Measurements from ENCODE around the gene HAL.

The HAL gene

DNA sequence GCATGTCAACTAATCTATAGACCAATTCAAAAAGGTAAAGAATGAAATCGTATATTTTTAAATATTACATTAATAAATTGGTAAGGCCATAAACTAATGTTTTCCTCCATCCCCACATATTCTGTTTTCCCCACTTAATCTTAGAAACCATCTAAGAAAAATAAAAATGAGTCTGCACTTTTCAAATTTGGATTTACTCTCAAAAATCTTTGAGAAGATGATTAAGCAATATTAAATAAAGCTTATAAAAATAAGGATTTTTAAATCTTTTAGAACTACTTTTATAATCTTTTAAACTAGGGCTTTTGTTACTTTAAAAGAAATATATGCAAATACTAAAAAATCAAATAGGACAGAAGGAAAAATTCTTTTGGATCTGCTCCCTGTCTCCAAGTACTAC lies 10.6 kb upstream of the HAL start:
- no peak for DNase-seq

DNA sequence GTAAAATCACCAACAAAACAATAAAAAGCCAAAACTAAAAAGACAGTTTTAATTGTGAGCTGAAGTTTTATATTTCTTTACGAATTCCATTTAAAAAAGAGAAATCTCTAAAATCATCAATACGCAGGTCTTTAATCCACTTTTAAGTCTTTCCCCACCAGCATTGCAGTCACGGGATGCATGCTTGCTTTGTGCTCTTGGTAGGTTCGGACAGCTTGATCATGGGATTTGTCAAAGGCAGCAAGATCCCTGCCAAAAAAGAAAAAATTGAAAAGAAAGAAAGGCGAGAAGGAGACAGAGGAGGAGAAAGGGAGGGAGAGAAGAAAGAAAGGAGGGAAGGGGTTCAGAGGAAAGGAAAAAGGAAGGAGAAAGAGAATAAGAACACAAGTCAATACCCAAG lies 4.7 kb upstream of the HAL start:
- no peak for DNase-seq

DNA sequence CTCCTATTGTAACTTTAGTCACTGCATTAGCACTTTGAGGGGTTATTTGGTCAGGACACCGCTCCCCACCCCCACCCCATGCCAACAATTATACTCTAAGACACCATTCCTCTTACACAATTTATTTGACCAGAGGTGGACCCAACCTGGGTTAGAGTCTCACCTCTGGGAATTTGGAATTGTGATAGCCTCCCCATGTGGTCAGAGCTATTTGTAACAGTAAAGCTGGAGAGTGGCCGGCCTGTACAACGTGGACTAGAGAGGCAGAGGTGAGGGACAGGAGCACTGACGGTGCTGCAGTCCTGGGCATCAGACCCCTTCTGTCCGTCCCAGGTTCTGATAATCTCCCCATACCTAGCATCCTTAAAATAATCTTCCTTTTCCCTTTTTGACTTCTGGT lies 3.3 kb upstream of the HAL start:
- DNase-seq = no peak

DNA sequence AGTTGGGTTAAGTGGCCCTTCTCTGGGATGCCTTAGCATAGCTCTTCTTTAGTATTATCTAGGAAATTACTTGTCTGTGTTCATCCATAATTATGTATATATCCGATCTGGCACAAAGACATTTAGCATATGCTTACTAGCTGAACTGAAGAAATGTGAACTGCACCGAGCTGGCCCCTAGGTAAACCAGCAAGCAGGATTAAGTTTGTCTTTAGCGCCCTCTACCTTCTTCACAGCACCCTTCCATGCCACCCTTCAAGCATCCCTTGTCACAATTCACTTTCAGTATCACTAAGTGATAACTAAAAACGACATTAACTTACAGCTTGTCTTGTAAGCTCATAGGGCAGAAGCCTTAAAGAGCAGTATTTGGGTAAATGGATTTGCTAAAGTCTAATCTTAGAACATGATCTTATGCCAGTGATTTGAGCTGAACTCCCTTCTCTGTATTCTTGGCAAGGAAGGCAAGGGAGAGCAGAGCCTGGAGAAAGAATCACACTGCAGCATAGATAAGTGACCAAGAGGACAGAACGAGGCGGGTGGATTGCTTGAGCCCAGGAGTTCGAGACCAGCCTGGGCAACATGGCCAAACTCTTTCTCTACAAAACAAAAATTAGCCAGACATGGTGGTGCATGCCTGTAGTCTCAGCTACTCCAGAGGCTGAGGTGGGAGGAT lies 2.6 kb upstream of the HAL start:
- DNase-seq = peak in 2 of 4 experiments; percentile 6 to 7

DNA sequence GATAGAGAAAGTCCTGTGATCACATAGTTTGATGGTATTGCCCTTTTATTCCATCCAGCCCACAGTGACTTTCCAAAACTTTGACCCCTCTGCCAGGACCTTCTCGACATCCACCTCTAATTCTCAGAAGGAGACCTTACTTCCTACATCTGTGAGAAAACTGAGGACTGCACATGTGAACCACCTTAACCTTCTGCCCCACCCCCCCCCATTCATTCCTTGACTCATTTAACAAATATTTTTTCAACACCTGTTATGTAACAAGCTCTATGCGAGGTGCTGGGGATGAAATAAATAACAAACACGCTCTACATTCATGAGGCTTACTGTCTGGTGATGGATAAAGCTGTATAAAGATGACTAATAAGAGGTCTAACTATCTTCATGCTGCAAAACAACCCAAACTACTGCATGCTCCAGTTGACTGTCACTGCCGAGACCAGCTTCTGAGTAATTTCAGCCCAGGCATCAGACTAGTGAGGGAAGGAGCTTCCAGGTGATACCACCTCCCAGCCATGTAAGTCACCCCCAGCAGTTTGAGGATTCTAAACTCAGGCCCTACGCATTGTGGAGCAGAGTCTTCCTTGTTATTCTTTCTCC lies 1.9 kb upstream of the HAL start:
- DNase-seq = no peak

DNA sequence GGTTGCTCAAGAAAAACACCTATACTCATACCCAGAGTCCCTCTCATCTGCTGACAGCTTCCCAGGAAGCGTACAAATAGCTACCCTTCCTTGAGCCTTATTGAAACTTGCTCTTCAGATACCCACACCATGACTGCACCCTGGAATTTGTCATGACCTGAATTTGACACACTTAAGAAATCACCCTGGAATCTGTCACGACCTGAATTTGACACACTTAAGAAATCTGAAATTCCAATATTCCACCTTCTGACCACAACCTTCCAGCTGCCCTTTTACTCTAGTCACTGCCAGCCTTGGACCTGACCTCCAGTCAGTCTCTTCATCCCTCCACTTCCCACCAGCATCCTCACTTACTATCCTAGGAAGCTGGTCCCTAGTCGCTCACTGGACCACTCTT lies 1.1 kb upstream of the HAL start:
- no peak for DNase-seq

DNA sequence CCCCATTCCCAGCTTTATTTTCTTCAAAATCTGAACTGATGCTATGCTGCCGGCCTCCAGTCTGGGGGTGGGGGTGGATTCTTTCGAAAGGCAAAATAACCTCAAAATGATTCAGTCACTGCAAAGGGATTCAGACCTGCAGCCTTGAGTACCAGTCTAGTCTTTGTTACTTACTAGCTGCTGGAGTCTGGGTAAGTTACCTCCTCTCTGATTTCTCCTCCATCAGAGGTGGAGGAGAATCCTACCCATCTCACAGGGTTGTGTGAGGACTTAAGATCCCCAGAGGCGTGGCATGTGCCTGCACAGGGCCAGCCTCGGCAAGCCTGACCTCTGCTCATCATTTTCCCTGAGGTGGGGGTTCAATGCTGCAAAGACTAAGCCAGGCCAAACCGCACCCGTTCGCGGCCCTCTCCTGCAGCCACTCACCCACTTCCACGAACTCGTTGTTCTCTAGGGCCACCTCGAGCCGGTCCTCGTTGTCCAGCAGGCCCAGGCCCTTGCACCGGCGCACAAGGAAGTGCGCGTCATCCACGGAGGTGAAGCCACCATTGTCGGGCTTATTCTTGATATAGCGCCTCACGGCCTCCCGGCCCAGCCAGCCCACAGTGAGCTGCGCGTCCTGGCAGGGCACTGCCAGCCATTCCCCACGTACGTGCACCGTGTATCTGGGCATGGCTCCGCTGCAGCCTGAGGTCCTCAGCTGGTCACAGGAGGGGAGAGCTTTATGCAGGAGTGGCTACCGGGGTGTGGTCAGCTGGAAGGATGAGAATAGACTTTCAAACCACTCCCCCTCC lies 709 bp downstream of the HAL start:
- no peak for DNase-seq

DNA sequence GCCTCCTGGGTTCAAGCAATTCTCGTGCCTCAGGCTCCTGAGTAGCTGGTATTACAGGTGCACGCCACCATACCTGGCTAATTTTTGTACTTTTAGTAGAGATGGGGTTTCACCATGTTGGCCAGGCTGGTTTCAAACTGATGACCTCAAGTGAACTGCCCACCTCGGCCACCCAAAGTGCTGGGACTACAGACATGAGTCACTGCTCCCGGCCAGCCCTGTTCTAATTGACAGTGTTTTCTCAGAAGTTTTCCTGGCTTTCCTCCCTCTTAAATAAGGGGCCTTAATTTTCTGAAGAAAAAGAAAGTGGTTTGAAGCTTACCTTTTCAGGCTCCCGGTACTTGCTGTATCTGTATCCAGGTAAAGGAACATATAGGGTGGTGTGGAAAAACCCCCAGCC lies 1.7 kb downstream of the HAL start:
- DNase-seq = no peak

DNA sequence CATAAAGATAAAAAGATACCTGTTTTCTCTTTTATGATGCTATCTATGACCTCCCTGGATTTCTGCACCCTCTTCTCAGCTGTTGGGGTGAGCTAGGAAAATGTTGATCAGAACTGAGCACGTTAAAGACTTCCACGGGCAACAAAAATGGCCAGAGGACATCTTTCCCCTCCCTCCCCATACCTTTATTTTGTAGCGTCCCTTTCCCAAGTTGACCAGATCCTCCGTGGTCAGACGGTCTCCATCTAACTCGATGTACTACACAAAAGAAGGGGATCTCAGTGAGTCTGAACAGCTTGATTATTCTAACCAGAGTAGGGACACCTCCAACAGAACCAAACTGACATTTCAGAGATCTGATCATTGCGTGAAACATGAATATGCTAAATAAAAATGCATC lies 2.2 kb downstream of the HAL start:
- DNase-seq = no peak

DNA sequence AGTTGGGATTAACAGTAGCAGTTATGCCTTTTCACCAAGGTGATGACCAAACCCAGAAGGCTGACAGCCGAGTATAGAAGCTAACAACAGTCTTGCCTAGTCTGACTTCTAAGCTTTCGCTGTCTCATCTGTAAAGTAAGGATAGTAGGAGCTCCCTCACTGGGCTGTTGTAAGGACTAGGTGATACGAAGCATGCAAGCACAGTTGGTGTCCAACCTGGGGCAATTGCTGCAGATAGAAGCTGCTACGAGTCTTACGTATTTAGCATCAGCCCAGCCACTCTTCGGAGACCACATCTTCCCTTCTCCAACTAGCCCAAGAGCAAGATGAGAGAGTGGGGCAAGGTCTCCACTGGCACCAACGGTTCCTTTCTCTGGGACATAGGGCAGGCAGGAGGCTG lies 6.0 kb downstream of the HAL start:
- no peak for DNase-seq

DNA sequence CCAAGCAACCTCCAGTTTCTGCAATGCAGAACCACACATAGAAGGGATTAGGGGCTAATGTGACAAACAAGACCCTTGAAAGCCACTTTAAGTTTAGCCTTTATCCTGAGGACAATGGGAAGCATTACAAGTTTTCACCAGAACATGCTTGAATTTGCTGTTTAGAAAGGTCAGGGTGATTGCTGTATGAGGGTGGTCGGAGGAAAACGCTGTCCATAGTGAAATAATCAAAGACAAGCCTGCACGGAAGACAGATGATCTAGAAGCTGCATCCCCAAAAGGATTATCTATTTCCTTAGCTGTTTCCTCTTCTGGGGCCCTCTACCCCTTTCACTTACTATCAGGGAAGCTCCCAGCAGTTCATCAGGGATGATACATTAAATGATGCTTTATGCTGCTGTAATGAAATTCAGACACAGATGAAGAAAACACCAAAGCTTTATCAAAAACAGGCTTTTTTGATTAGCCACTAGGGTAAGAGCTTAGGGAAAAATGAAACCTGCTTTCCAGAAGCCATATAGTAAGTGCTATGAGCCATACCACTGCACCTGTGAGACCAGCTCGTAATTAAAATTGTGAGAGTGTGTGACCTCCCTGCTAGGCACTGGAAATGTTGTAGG lies 6.5 kb downstream of the HAL start:
- no peak for DNase-seq

DNA sequence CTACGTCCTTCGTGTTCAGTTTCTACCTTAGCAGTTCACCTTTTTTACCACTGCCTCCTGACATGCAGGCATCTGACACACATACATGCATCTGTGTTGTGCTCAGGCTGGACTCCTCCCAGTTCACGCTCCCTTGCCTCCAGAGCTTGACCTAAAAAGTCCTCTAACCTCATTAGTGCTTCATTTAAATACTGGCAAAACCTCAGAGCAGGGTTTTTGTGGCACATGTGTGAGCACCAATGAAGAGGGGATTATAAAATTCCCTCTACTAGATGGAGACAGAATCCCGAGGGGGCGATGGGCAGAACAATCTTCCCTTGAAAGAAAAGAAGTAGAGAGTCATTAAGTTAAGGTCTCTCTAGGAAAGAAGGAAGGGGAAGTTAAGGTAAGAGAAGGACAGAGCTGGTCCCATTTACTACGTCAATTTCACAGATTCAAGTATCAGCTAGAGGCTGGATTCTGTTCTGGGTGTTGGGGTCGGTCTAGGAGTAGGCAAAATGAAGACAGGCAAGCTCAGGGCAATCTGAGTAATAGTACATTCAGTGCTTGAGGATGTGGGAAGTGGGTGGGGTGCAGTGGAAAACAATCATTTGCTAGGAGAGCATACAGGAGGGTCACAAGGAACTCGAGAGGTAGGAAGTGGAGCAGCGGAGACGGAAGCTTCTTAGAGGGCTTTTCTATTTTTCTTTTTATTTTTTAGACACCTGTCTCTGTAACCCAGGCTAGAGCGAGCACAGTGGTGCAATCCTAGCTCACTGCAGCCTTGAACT lies 7.5 kb downstream of the HAL start:
- DNase-seq = no peak

DNA sequence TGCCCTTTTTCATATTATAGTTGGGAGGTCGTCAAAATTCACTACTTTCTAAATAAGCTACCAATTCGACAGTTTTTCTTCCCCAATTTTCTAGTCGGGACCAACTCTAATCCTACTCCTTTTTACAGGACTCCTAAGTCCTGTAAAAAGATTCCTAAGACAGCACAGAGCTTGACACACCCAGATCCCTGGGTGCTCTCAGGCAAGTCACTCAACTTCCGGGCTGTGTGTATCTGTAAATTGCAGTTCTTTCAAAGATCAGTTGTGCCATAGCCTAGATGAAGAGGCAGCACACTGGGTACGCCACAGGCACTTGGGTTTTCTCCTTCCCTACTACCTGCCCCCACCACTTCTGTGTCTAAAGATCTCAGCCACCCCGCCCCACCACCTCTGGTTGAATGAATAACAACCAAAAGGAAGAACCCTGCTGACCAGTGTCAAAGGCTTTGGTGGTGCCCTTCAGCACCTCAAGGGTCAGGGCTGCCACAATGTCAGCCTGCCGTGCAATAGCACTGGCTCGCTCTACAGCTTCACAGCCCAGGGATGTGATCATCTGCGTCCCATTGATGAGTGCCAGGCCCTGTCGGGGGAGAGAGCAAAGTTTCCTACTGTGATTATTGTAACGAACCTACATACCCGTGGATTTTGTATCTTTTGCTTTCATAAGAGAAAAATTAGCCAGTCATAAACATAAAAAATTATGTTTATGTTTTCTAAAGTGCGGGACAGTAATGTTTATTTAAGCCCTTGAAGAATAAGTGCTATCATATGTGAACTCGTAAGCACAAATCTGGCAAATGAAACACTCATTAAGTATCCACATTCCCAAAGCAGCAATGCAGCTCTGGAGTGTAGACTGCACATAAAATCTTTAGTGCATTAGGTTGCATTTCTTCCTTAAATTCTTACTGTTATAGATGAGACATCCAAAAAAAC lies 9.2 kb downstream of the HAL start:
- no peak for DNase-seq

DNA sequence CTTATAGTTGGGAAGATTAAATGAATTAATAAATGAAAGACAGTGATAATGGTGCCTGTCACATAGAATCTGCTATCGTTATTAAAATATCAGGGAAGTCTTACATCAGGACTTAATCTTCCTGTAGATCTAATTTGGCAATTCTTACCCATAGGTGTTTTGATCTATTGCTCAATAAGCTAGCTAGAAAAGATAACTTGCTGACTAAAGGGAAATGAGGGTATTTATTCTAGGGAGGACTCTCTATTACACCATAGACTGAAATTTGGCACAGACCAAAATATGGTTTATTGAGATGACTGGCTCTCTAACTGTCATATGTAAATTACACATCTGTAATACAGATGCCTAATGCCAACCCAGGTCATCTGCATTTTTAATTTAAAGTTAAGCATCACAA lies 11.5 kb downstream of the HAL start:
- DNase-seq = no peak

DNA sequence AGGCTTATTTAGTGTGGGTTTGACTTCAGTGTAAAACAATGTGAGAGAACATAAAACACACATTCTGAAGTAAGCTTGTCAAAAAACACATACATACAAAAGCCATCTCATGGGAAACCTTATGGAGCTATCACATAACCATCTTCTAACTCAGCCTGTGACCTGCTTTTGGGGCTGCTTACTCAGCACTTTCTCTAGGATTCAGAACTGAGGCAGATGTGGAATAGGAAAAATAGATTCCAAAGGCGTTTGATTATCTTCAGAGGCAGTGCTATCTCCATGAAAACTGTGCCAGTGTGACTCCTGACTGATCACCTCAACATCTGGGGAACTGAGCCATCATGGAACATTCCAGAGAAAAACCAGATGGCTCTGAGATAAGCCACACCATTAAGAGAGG lies 13.5 kb downstream of the HAL start:
- no peak for DNase-seq

DNA sequence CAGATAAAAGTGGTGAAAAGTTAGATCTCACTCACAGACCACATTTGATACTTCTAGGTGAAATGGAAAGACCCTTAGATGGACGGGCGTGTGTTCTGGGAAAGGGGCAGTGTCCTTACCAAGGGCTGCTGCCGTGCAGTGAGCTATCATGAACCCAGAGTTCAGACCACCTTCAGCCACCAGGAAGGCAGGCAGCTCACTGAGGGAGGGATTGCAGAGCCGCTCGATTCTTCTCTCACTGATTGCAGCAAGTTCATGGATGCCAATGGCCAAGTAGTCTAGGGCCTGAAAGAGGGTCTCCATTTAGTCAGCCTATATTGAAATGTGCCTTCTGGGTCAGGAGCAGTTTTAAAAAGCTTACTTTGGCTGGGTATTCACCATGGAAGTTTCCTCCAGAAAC lies 15.7 kb downstream of the HAL start:
- no peak for DNase-seq

DNA sequence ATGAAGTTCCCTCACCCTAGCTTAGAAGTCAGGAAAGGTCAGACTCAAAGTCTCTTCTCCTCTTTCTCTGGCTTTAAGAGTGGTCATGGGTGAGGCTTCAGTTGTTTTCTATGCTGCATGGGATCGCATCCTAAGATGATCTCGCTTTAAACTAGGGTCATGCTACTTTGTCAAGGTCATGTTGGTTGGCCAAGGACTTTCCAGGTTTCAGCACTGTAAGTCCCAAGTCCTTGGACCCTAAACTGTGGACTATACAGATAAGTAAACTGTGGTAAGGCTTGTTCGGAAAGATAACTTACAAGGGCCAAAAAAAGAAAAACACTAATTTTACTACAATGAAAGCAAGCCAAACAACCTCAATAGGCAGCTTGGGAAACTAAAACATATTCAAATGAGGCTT lies 17.4 kb downstream of the HAL start:
- no peak for DNase-seq

DNA sequence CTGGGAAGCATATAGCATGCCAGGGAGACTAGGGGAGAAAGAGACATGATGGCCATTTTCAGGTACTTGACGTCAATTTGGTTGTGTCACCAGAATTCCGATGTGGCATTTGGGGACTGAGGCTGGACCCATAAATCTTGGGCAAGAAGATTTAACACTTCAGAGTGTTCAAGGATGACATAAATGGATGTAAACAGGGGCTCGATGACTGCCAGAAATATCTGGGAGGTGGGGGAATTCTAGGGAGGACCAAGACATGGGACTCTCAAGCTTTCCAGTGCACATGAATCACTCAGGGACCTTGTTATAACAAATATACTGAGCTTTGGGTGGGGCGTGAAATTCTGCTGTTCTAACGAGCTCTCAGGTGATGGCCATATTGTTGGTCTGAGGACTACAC lies 17.8 kb downstream of the HAL start:
- no peak for DNase-seq

DNA sequence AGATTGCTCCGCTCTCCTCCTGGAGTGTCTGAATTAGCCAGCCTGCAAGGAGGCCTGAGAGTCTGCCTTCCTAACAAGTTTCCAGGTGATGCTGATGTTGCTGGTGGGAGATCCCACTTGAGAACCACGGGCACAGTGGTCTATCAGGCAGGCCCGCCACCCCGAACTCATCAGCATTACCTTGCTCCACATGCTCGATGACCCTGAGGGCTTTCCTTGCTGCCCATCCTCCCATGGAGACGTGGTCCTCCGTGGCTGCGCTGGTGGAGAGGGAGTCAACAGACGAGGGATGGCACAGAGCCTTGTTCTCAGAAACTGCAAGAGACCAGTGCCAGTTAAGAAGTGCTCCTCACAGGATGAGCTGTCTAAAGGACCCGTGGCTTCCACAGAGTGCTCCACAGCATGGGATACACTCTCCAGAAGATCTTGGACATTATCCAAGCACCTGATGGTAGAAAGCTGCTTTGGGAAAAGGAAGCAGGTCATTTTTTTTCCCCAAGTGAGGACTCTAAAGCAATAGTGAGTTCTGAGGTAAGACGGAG lies 18.3 kb downstream of the HAL start:
- no peak for DNase-seq

DNA sequence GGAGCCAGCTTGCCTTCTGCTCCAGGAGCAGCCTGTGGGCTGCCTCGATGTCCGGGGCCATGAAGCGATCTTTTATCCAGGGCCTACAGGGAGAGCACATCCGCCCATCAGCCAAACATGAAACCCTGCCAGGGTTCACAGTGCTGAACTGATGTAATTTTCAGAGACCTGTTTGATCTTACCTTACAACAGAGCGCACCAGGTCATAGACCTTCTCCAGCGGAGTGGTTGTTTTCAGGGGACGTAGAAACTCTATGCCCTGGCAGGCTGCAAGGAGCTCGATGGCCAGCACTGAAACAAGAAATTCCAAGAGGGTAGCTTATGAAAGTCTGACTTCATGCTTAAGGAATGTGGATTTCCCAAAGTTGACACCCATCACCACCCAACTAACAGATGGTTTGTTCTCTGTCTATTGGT lies 19.7 kb downstream of the HAL start:
- no peak for DNase-seq

DNA sequence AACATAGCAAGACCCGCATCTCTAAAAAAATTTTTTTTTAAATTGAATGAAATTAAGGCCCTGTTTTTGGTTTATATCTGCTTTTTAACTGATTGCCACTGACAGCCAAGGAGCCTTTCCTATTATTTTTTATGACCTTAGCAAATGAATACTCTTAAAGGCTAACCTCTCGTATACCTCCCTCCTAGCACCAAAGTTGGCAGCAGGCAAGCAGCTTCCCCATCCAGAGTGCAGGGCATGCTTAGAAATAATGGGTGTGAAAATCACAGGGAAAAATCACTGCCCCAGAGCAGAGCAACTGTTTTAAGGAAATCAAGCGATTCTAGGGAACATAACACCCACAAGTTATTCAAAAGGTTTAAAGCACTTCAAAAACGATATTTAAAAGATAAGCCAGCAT lies 20.7 kb downstream of the HAL start:
- DNase-seq = no peak

DNA sequence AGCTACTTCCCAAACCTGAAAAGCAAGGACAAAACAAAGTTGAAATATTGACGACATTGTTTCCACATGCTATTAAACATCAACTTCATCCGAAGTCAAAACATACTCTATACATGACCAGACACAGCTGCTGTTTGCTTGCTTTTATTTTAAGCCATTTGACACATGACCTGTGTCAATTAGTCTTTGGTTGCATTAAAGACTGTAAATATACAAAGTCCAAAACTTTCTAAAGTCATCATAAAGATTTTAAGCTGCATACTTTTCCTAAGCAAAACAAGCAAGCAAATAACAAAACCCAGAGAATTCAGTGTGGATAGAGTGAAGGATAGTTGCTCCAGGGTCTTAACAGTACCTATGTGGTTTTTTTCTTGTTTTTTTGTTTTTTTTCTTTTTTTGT lies 21.8 kb downstream of the HAL start:
- DNase-seq = no peak
